ENCODE measurements around the gene MAEA.

The MAEA gene

DNA sequence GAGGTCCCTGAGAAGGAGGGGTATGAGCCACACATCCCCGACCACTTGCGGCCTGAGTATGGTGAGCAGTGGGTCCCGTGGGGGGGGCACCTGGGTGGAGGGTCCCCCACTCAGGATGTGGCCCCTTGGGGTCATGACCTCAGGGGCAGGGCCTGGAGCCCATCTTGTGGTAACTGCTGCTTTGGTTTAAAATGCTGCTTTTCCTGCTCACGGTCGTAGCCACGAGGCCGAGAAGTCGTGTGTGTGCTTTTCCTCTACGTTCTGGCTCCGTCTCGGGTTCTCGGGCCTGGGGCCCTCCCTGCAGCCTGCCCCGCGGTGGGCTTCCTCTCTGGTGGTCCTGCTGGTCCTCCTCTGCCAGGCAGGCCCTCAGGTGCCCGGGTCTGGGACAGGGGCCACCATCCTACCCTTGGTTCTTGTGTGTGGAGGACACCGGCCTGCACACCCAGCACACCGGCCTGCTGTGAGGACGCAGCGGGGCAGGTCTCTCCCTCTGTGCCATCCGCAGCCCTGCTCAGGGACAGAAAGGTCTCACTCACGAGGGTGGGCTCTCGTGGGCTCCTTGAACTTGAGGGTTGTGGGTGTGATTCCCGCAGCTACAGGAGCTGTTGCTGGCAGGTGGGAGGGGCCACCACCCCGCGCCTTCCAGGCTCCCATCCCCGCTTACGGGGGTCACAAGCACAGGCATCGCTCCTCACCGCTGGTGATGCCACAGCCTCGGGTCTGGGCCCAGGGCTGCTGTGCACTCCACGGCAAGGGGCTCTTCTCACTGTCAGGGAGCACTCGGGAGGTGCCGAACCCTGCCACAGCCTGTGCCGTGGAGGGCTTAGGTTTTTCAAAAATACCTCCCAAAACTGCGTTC, 76.9 kb downstream of the MAEA start:
- no peak for DNase-seq (ENCODE audit: low read depth)
- no peak for TF ChIP-seq CTCF (IDR thresholded peaks at IDR 0.05; ENCODE audit: insufficient read depth, low read depth, low read length, missing control alignments)
- no peak overlapping the region for H3K4me3 ChIP-seq (ENCODE audit: low read length)

DNA sequence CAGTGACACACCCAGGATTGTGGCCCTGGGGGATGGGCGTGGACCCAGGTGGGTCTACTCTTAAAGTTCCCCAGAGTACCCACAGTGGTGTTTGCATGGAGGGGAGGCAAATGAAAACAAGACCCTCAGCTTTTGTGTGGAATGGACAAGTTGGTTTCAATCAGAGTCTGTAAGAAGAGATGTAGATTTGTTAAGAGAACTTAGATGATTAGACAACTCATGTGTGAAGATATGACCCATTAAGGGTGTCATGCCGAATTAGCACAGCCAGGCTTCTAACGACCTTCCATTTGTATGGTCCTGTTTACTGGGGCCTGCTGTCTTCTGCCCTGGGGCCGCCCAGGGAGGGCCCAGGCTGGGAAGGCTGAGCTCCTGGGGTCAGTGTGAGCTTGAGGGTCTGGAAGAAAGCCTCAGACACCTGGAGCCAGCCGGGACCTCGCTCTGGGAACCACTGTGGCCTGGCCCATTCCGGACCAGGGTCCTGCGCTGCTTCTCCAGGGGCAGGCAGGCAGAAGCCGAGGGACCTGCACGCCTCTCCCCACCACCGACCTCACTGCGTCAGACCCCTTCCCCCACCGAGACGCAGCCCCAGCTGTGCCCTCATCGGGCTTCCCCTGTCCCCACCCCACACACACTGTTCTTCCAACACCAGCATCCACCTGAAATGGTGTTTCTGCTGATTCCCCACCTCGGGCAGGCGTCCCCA, 77.7 kb downstream of the MAEA start:
- no peak for TF ChIP-seq CTCF (IDR thresholded peaks at IDR 0.05; ENCODE audit: insufficient read depth, low read depth, low read length, missing control alignments)
- no peak overlapping the region for H3K4me3 ChIP-seq (ENCODE audit: low read length)
- no peak for DNase-seq (ENCODE audit: low read depth)

GRCh38 chr4:1367936-1368289, 78.2 kb downstream of the MAEA start:
- no peak for DNase-seq (ENCODE audit: low read depth)
- H3K4me3 ChIP-seq (ENCODE audit: low read length): no peak overlapping the region
- no peak for TF ChIP-seq CTCF (IDR thresholded peaks at IDR 0.05; ENCODE audit: insufficient read depth, low read depth, low read length, missing control alignments)

GRCh38 chr4:1368421-1369090, 78.9 kb downstream of the MAEA start:
- no peak for TF ChIP-seq CTCF (IDR thresholded peaks at IDR 0.05; ENCODE audit: insufficient read depth, low read depth, low read length, missing control alignments)
- no peak overlapping the region for H3K4me3 ChIP-seq (ENCODE audit: low read length)
- DNase-seq (ENCODE audit: low read depth): no peak

DNA sequence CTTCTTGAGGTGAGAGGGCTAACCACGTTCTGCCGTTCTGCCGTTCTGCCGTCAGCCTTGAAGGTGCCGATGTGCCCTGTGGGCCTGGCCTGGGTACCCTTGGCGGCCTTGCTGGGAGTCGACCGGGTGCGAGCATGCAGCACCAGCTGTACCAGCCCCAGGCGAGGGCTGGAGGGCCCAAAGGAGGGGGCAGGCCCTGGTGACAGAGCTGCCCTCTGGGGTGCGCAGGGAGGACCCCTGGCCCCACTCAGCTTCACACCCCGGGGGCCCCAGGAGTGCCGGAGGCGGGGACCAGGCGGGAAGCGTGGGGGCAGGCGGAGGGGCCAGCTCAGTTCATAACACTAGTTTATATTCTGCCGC, 79.4 kb downstream of the MAEA start:
- no peak for DNase-seq (ENCODE audit: low read depth)
- TF ChIP-seq CTCF (IDR thresholded peaks at IDR 0.05; ENCODE audit: insufficient read depth, low read depth, low read length, missing control alignments): no peak
- no peak overlapping the region for H3K4me3 ChIP-seq (ENCODE audit: low read length)

GRCh38 chr4:1369479-1370079, 79.9 kb downstream of the MAEA start:
- no peak overlapping the region for H3K4me3 ChIP-seq (ENCODE audit: low read length)
- TF ChIP-seq CTCF (IDR thresholded peaks at IDR 0.05; ENCODE audit: insufficient read depth, low read depth, low read length, missing control alignments): no peak
- no peak for DNase-seq (ENCODE audit: low read depth)

All from epithelial cell of esophagus (primary cell).